Right forelimb (tissue), 1 donor: ENCODE data around the gene FAM168A.

ENCODE experiments used
- DNase-seq: peaks from one replicate; pipeline ENCODE4 v3.0.0-alpha.2; 2018

The FAM168A gene

GRCh38 chr11:73360743-73361369 lies 237.1 kb downstream of the FAM168A start:
- DNase-seq = no peak

DNA sequence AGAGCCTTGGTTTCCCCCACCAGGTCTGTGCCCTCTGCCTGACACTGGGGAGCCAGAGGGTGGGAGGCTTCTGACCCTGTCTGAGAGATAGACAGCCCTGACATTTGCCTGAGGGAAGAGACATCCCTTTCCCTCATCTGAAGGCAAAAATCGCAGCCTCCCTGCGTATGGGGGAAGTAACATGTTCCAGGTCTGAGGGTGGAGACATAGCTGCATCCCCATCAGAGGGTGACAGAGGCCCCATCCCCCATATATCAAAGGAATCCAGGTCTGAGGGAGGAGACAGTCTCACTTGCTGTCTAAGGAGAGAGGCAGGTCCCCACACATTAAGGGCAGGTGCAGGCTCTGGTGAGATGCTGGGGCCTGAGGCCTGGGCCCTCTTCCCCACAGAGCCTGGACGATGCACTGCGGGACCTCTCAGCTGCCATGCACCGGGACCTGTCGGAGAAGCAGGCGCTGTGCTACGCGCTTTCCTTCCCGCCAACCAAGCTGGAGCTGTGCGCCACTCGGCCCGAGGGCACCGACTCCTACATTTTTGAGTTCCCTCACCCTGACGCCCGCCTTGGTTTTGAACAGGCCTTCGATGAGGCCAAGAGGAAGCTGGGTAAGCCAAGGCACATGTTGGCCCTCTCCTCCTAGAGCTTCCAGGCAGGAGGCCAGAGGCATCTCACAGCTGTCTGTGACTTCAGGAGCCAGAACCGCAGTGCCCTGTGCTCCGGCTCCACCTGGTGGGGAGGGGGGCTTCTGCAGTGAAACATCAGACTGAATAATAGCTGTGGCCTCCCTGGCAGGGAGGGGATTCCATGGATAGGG lies 237.8 kb downstream of the FAM168A start:
- DNase-seq = no peak

DNA sequence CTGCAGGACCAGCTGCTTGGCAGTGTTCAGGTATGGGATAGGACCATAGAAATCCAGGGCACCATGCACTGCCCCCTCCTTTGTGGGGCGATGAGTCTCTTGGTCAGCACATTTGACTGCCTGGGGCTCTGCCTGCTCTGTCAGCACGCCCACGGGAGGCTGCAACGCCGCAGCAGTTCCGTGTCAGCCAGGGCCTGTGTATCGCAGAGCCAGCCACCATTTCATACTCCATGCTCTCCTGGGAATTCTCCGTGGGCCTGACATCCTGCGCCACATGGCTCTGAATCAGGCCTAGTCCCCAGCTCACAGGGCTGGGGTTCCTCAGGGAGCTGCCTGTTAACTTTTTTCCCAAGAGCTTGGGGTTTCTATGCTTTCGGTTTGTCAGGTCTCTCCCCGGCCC lies 238.6 kb downstream of the FAM168A start:
- no peak for DNase-seq

DNA sequence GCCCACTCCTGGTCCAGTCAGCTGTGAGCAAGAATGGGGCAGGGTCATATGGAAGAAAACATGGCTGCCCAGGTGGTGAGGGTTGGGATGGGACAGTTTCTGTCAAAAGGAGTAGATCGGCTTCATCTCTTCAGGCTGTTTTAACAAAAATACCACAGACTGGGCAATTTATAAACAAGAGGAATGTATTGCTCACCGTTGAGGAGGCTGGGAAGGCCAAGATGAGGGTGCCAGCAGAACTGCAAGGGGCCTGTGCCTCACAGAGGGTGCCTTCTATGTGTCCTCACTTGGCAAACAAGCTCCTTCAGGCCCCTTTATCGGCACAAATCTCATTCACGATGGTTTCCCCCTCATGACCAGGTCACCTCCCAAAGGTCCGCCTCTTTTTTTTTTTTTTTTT lies 239.8 kb downstream of the FAM168A start:
- no peak for DNase-seq

DNA sequence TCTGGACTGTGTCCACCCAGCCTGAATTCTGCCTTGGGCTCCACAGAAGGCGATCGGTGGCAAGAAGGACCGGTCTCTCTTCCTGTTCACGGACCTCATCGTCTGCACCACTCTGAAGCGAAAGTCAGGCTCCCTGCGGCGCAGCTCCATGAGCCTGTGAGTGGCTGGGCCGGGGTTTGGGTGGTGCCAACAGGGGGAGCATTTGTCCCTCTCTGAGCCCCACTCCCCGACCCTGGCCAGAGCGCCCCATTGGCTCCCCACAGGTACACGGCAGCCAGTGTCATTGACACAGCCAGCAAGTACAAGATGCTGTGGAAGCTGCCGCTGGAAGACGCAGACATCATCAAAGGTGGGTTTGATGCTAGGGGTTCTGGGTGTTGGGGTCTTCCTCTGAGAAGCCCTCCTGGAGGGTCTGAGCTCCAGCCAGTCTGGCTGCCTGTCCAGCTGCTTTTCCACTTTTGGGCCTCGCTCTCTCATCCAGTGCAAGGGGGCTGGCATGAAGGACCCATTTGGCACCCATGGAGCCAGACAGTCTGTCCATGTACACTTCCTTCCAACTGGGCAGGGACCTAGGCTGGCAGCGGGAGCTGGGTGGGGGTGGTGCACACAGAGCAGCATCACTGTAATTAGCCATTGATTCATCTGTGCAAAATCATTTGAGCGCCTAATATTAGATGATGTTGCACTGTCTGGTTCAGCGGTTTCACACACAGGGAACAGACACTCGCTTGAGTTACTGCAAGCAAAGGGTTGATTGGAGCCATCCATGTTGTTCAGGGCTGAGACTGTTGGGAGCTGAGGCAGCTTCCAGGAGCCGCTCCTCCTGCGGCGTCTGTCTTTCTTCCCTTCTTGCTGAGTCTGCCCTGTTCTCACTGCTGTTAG lies 240.7 kb downstream of the FAM168A start:
- DNase-seq = no peak

DNA sequence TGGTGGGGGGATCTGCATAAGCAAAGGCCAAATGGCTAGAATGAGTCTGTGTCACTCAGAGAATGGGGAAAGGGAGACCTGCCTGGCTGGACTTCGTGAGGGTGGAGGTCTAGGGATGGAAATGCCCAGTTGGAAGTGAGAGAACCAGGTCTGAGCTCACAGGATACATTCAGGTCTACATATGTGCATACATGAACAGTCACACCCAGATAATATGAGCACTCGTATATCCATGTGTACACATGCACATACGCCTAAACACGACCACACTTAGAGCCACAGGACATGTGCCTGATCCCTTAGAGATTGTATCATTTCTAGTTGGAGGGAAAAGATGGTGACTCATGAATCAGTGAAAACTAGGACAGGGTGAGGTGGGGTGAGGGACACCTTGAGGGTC lies 242.8 kb downstream of the FAM168A start:
- no peak for DNase-seq

GRCh38 chr11:73353422-73353821 lies 244.5 kb downstream of the FAM168A start:
- DNase-seq = no peak

DNA sequence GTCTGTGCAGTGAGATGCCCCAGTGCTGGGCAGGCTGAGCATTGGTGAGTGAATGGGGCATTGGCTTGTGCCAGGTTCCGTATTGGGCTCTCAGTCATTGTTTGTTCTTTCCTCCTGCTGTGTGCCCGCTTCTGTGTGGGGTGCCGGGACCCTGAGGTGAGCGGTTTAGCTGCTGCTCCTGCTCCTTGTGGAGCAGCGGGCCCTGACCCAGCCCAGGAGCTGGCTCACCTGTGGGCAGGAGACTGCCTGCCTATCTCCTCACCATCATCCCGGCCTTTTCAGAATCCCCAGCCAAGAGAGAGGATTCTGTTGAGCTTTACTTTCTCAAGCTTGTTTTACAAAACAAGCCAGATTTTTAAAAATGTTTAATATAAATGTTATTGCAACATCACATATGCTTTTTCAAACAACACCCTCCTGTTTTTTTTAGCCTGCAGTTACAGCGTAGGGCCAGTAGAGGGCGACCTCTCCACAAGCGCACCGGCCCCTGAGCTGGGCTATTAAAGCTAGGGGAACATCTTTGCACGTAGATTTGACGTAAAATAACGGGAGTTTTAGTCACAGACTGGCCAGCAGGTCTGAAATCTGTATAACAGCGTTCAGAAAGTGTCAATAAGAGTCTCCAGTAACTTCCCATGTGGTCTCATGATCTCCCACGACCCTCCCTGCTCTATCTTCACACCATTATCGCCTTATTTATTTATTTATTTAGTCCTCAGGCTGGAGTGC lies 246.8 kb downstream of the FAM168A start:
- no peak for DNase-seq
